Hepatocyte (in vitro differentiated cells): ENCODE results near the gene PAFAH1B2. TPM values are rescaled to one million over a fixed set of nuclear protein-coding genes. Genes with fewer than 3 reads are reported as not detected.

ENCODE experiments used
- DNase-seq: peaks from one replicate; pipeline ENCODE4 v3.0.0-alpha.2; 2016; ENCODE audit warnings: low spot score
- H2AFZ ChIP-seq: fragments of 200-600 bp; sonication (generic); 2 replicates; pipeline ENCODE4 v1.6.0; 2016; ENCODE audit warnings: antibody characterized with exemption, mild to moderate bottlenecking
- H3K27ac ChIP-seq: fragments of 200-600 bp; sonication (generic); 2 replicates; pipeline ENCODE4 v1.5.1; 2016; ENCODE audit warnings: mild to moderate bottlenecking
- H3K27me3 ChIP-seq: fragments of 200-600 bp; sonication (generic); 2 replicates; pipeline ENCODE4 v1.6.1; 2016
- H3K36me3 ChIP-seq: fragments of 200-600 bp; sonication (generic); replicated peaks from 2 replicates; pipeline ENCODE4 v1.5.1; 2016; ENCODE audit warnings: low read depth; ENCODE audit not compliant: insufficient read depth
- H3K4me1 ChIP-seq: fragments of 200-600 bp; sonication (generic); 2 replicates; pipeline ENCODE4 v1.5.1; 2016; ENCODE audit warnings: mild to moderate bottlenecking, moderate library complexity; ENCODE audit not compliant: insufficient read depth
- H3K4me2 ChIP-seq: fragments of 200-600 bp; sonication (generic); 2 replicates; pipeline ENCODE4 v1.6.0; 2016
- H3K4me3 ChIP-seq: fragments of 200-600 bp; sonication (generic); 2 replicates; pipeline ENCODE4 v1.5.1; 2016; ENCODE audit warnings: mild to moderate bottlenecking
- H3K79me2 ChIP-seq: fragments of 200-600 bp; sonication (generic); 2 replicates; pipeline ENCODE4 v1.6.0; 2017; ENCODE audit warnings: mild to moderate bottlenecking
- H3K9me2 ChIP-seq: fragments of 200-600 bp; sonication (generic); replicated peaks from 2 replicates; pipeline ENCODE4 v1.6.0; 2017; ENCODE audit warnings: mild to moderate bottlenecking; ENCODE audit not compliant: insufficient read depth
- H3K9me3 ChIP-seq: fragments of 200-600 bp; sonication (generic); 2 replicates; pipeline ENCODE4 v1.5.1; 2016; ENCODE audit warnings: low read depth, mild to moderate bottlenecking
- H4K20me1 ChIP-seq: fragments of 200-600 bp; sonication (generic); 2 replicates; pipeline ENCODE4 v1.6.0; 2016; ENCODE audit warnings: mild to moderate bottlenecking; ENCODE audit not compliant: insufficient read depth, poor library complexity, severe bottlenecking
- EZH2 ChIP-seq: fragments of 200-600 bp; sonication (generic); IDR thresholded peaks from 2 replicates; pipeline ENCODE4 v1.6.1; 2016; ENCODE audit warnings: antibody characterized with exemption, mild to moderate bottlenecking, borderline replicate concordance
- EZH2phosphoT487 ChIP-seq: fragments of 200-600 bp; sonication (generic); IDR thresholded peaks from one replicate; pipeline ENCODE4 v1.6.1; 2018; ENCODE audit warnings: antibody characterized with exemption, mild to moderate bottlenecking, low read depth, moderate library complexity; ENCODE audit not compliant: unreplicated experiment, severe bottlenecking
- WGBS: methylation state at CpG from one replicate; pipeline ENCODE4 v1.1.6; 2016; ENCODE audit warnings: low lambda C conversion rate; ENCODE audit errors: missing lambda C conversion rate; 5-methylcytosine and 5-hydroxymethylcytosine counted together
- polyA plus RNA-seq: library from polyadenylated mRNA; unstranded; fragments of >200 nt; fragmentation: Nextera tagmentation; extraction: Ambion mirVana; gene quantifications from 2 replicates; pipeline ENCODE4 v1.2.1, GENCODE V29; 2016
- total RNA-seq: library from RNA; depleted of rRNA; stranded (reverse); fragments of >200 nt; gene quantifications from 2 replicates; pipeline ENCODE4 v1.2.3, GENCODE V29; 2014
- TF ChIP-seq, protein P1 (sequence below): fragments of 200-600 bp; sonication (generic); IDR thresholded peaks from 2 replicates; pipeline ENCODE4 v1.5.1; 2016; ENCODE audit warnings: antibody characterized with exemption, mild to moderate bottlenecking; ENCODE audit not compliant: poor library complexity

The PAFAH1B2 gene
- total and polyA plus RNA-seq, 2 experiments from 2014 or later = 30.8 to 103 TPM

- H2AFZ ChIP-seq = no peak overlapping the region
- no peaks in the 10 kb centered on the region for H4K20me1 ChIP-seq
- no peaks in the 10 kb centered on the region for H3K36me3 ChIP-seq
- no peak for DNase-seq
- no peaks in the 10 kb centered on the region for H3K9me3 ChIP-seq
- no peaks in the 10 kb centered on the region for H3K27me3 ChIP-seq
- TF ChIP-seq EZH2phosphoT487 = no peak
- TF ChIP-seq EZH2 = no peak
- TF ChIP-seq, protein P1, sequence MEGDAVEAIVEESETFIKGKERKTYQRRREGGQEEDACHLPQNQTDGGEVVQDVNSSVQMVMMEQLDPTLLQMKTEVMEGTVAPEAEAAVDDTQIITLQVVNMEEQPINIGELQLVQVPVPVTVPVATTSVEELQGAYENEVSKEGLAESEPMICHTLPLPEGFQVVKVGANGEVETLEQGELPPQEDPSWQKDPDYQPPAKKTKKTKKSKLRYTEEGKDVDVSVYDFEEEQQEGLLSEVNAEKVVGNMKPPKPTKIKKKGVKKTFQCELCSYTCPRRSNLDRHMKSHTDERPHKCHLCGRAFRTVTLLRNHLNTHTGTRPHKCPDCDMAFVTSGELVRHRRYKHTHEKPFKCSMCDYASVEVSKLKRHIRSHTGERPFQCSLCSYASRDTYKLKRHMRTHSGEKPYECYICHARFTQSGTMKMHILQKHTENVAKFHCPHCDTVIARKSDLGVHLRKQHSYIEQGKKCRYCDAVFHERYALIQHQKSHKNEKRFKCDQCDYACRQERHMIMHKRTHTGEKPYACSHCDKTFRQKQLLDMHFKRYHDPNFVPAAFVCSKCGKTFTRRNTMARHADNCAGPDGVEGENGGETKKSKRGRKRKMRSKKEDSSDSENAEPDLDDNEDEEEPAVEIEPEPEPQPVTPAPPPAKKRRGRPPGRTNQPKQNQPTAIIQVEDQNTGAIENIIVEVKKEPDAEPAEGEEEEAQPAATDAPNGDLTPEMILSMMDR = no peak
- H3K9me2 ChIP-seq = no peaks in the 10 kb centered on the region
- no peak overlapping the region for H3K4me3 ChIP-seq
- 74% methylated on average over 17 of the region's 17 CpGs for WGBS
- no peaks in the 10 kb centered on the region for H3K79me2 ChIP-seq
- H3K27ac ChIP-seq = peak overlapping the region; percentile 60
- no peak overlapping the region for H3K4me2 ChIP-seq
- H3K4me1 ChIP-seq = peaks cover 29% of the 10 kb centered on the region
Observed at GRCh38 chr11:117223741-117224689, 79.9 kb downstream of the PAFAH1B2 start.

DNA sequence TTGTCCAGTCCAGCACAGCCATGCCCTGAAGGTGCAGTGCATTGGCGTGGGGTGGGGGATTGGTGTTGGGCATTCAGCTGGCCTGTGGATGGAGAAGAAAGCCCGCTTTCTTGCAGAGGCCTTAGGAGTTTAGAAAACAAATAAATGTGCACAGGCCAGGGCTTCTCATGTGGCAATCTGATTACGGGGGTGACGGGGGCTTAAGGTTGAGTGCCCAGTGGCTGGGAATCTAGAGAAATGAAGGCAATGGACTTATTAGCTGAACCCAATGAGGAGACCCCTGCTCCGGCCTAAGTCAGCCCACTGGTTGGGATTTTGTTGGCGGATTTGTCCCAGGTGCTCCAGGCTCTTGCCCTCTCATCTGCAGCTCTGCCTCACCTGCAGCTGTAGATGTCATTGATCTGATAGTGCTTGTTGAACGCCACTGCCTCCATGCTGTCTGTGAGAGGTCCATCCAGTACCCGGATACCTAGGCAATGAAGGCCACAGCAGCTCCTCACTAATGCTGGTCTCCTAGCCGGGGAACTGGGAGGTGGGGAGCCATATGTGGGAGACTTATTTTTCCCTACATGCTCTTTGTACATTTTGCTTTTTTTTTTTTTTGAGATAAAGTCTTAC lies 81.6 kb downstream of the PAFAH1B2 start:
- Histone ChIP-seq H3K9me2 (no peaks in the 10 kb centered on the region), H3K36me3 (no peaks in the 10 kb centered on the region), H3K27me3 (no peaks in the 10 kb centered on the region), H3K79me2 (peaks cover 13% of the 10 kb centered on the region), H3K9me3 (no peaks in the 10 kb centered on the region), H3K4me1 (peaks cover 24% of the 10 kb centered on the region), H4K20me1 (no peaks in the 10 kb centered on the region), H3K4me3 (no peak overlapping the region), H3K4me2 (no peak overlapping the region), H2AFZ (no peak overlapping the region), H3K27ac (no peak overlapping the region)
- TF ChIP-seq EZH2 (no peak), EZH2phosphoT487 (no peak)
- TF ChIP-seq, protein P1 = no peak
- 96% methylated on average over 9 of the region's 9 CpGs for WGBS
- DNase-seq = no peak

Other genes starting within 250 kb of the PAFAH1B2 start
- gene SIK3, start 45.9 kb upstream of the PAFAH1B2 start, total RNA-seq = 17.7 and 19.1 TPM in 2 replicates
- gene SIK3, start 45.9 kb upstream of the PAFAH1B2 start, polyA plus RNA-seq = 15.8 and 16.7 TPM in 2 replicates
- 27.1 and 32.0 TPM in 2 replicates for gene SIDT2, start 34.5 kb downstream of the PAFAH1B2 start, total RNA-seq
- gene SIDT2, start 34.5 kb downstream of the PAFAH1B2 start, polyA plus RNA-seq = 16.7 and 19.9 TPM in 2 replicates
- 126 and 150 TPM in 2 replicates for gene TAGLN, start 55.1 kb downstream of the PAFAH1B2 start, total RNA-seq
- gene TAGLN, start 55.1 kb downstream of the PAFAH1B2 start, polyA plus RNA-seq = 94.0 and 113 TPM in 2 replicates
- gene PCSK7, start 87.8 kb downstream of the PAFAH1B2 start, total RNA-seq = 21.9 and 25.9 TPM in 2 replicates
- gene PCSK7, start 87.8 kb downstream of the PAFAH1B2 start, polyA plus RNA-seq = 33.0 and 33.2 TPM in 2 replicates
- gene RNF214, start 88.4 kb downstream of the PAFAH1B2 start, total RNA-seq = 11.1 and 12.5 TPM in 2 replicates
- 26.2 and 27.0 TPM in 2 replicates for gene RNF214, start 88.4 kb downstream of the PAFAH1B2 start, polyA plus RNA-seq
- 3.6 and 3.9 TPM in 2 replicates for gene BACE1-AS, start 147.1 kb downstream of the PAFAH1B2 start, total RNA-seq
- 2.1 and 3.9 TPM in 2 replicates for gene BACE1-AS, start 147.1 kb downstream of the PAFAH1B2 start, polyA plus RNA-seq
- gene BACE1, start 172.0 kb downstream of the PAFAH1B2 start, total RNA-seq = 17.9 and 22.6 TPM in 2 replicates
- gene BACE1, start 172.0 kb downstream of the PAFAH1B2 start, polyA plus RNA-seq = 12.7 and 17.5 TPM in 2 replicates
- 7.1 and 18.3 TPM in 2 replicates for gene CEP164, start 183.6 kb downstream of the PAFAH1B2 start, total RNA-seq
- gene CEP164, start 183.6 kb downstream of the PAFAH1B2 start, polyA plus RNA-seq = 19.9 and 31.9 TPM in 2 replicates